OCI-LY3 (cell line): Measurements from ENCODE around the gene STK38L.

Experiments used
- EZH2phosphoT487 ChIP-seq: fragments of 200-600 bp; shearing (Covaris generic); IDR thresholded peaks from 2 replicates; pipeline ENCODE4 v1.6.1; 2018; ENCODE audit warnings: antibody characterized with exemption, mixed run types, low read depth
- TF ChIP-seq, protein P1 (sequence below): fragments of 200-600, 300-600 bp; sonication (generic); IDR thresholded peaks from 2 replicates; pipeline ENCODE4 v1.5.1; 2014; ENCODE audit warnings: antibody characterized with exemption, low read length, low read depth

DNA sequence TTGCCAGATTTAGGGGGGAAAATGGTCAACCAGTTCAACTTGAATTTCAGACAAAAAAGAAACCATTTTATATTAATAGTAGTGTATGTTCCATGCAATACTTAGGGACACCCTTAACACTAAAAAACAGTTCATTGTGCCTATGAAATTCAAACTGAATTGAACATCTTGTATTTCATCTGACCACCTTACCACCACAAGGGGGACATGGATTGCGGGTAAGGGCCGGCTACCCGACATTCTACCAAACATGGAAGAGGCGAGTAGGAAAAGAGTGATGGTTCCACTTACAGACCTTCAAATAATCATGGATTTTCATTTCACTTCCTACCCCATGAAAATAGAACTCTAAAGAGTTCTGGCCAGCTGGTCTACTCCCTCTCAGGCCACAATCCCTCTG, 10.3 kb upstream of the STK38L start:
- TF ChIP-seq, protein P1, sequence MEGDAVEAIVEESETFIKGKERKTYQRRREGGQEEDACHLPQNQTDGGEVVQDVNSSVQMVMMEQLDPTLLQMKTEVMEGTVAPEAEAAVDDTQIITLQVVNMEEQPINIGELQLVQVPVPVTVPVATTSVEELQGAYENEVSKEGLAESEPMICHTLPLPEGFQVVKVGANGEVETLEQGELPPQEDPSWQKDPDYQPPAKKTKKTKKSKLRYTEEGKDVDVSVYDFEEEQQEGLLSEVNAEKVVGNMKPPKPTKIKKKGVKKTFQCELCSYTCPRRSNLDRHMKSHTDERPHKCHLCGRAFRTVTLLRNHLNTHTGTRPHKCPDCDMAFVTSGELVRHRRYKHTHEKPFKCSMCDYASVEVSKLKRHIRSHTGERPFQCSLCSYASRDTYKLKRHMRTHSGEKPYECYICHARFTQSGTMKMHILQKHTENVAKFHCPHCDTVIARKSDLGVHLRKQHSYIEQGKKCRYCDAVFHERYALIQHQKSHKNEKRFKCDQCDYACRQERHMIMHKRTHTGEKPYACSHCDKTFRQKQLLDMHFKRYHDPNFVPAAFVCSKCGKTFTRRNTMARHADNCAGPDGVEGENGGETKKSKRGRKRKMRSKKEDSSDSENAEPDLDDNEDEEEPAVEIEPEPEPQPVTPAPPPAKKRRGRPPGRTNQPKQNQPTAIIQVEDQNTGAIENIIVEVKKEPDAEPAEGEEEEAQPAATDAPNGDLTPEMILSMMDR = no peak
- no peak for TF ChIP-seq EZH2phosphoT487
